Erythroblast (primary cell): ENCODE measurements around the gene SLC38A11.

Experiments used
- GATA1 ChIP-seq: IDR thresholded peaks from 2 replicates; pipeline ENCODE4 v1.6.1; 2011; ENCODE audit warnings: low read depth, mild to moderate bottlenecking, control low read depth, low read length, moderate library complexity
- POLR2A ChIP-seq: IDR thresholded peaks from 2 replicates; pipeline ENCODE4 v1.6.1; 2011; ENCODE audit warnings: mild to moderate bottlenecking, low read length

DNA sequence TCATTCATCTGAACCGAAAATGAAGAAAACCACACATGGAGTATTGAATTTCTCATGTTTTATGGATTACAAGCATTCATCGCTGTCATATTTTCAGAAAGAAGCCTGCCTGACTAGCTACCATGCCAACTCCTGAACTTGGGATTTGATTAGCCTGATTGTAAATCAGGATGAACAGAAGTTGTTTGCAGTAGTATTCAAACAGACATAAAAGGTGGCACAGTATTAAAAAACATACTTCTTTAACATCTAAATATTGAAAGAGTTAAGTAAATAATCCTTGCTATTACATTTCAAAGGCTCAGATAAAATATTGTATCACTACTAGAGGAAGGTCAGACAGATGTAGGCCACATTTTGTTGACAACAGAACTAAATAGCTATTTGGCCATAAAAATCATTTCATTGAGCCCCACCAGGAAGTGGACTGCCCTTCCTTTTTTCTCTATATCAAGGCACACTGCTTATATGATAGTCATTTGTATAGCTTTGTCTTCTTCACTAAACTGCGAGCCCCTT is 21.6 kb downstream of the SLC38A11 start:
- no peak for TF ChIP-seq POLR2A
- no peak for TF ChIP-seq GATA1
